ENCODE data around the gene COBL. TPM values are rescaled to one million over a fixed set of nuclear protein-coding genes. Genes with fewer than 3 reads are reported as not detected.

Gene COBL
- total RNA-seq: 38.3 TPM

GRCh38 chr7:51316666-51317581 lies at the start of gene COBL:
TSS of gene COBL (minus strand) at chr7:51316809. CDS start at chr7:51316633, 176 bp downstream.
- DNase-seq (ENCODE audit: low spot score): peak; percentile 87
- peak; percentile 70 for ATAC-seq

GRCh38 chr7:51366172-51366728 lies 49.6 kb upstream of the COBL start:
- DNase-seq (ENCODE audit: low spot score): no peak
- no peak for ATAC-seq

GRCh38 chr7:51357821-51358220 lies 41.2 kb upstream of the COBL start:
- ATAC-seq (peak; percentile 21), DNase-seq (ENCODE audit: low spot score) (no peak)

- ATAC-seq (peak; percentile 80), DNase-seq (ENCODE audit: low spot score) (peak; percentile 77)
Observed at GRCh38 chr7:51356849-51357516, 40.4 kb upstream of the COBL start.

- ATAC-seq: no peak
Observed at GRCh38 chr7:51354897-51355296, 38.3 kb upstream of the COBL start.

GRCh38 chr7:51354434-51354833 lies 37.8 kb upstream of the COBL start:
- ATAC-seq (no peak), DNase-seq (ENCODE audit: low spot score) (no peak)

More at GRCh38 chr7:51354897-51355296, 38.3 kb upstream of the COBL start:
- DNase-seq (ENCODE audit: low spot score): no peak

GRCh38 chr7:51352174-51353100 lies 35.8 kb upstream of the COBL start:
- no peak for ATAC-seq

GRCh38 chr7:51351661-51352060 lies 35.1 kb upstream of the COBL start:
- DNase-seq (ENCODE audit: low spot score): no peak
- ATAC-seq: no peak

More at GRCh38 chr7:51352174-51353100, 35.8 kb upstream of the COBL start:
- DNase-seq (ENCODE audit: low spot score): no peak

GRCh38 chr7:51350546-51350896 lies 33.9 kb upstream of the COBL start:
- no peak for DNase-seq (ENCODE audit: low spot score)
- ATAC-seq: no peak

GRCh38 chr7:51349820-51350545 lies 33.4 kb upstream of the COBL start:
- ATAC-seq (no peak), DNase-seq (ENCODE audit: low spot score) (no peak)

- DNase-seq (ENCODE audit: low spot score): no peak
- ATAC-seq: no peak
Observed at GRCh38 chr7:51346126-51346525, 29.5 kb upstream of the COBL start.

- ATAC-seq (peak; percentile 82), DNase-seq (ENCODE audit: low spot score) (peak; percentile 70)
Observed at GRCh38 chr7:51344406-51345138, 28.0 kb upstream of the COBL start.

- no peak for ATAC-seq
- DNase-seq (ENCODE audit: low spot score): no peak
Observed at GRCh38 chr7:51340936-51341335, 24.3 kb upstream of the COBL start.

- ATAC-seq (no peak), DNase-seq (ENCODE audit: low spot score) (no peak)
Observed at GRCh38 chr7:51340029-51340838, 23.6 kb upstream of the COBL start.

GRCh38 chr7:51335057-51335456 lies 18.4 kb upstream of the COBL start:
- no peak for DNase-seq (ENCODE audit: low spot score)
- ATAC-seq: no peak

- ATAC-seq (no peak), DNase-seq (ENCODE audit: low spot score) (no peak)
Observed at GRCh38 chr7:51329696-51330263, 13.2 kb upstream of the COBL start.

- peak; percentile 57 for DNase-seq (ENCODE audit: low spot score)
- ATAC-seq: peak; percentile 87
Observed at GRCh38 chr7:51328351-51328801, 11.8 kb upstream of the COBL start.

- ATAC-seq: no peak
- no peak for DNase-seq (ENCODE audit: low spot score)
Observed at GRCh38 chr7:51327287-51327717, 10.7 kb upstream of the COBL start.

All from left lobe of liver (tissue), 2 donors.